Astrocyte (in vitro differentiated cells and primary cell): ENCODE data around the gene COA6. TPM values are rescaled to one million over a fixed set of nuclear protein-coding genes. Genes with fewer than 3 reads are reported as not detected.

Experiments
- DNase-seq: peaks from one replicate; pipeline ENCODE4 v3.0.0-alpha.2; 2010; ENCODE audit warnings: low read depth
- FAIRE-seq: peaks from 2 replicates; lab custom pipeline; 2011; peaks lifted over from hg19 to GRCh38; lab: Jason Lieb, UNC
- H2AFZ ChIP-seq: 2 replicates; pipeline ENCODE4 v1.6.0; 2012; ENCODE audit warnings: low read depth, low read length, inconsistent platforms
- H3K27ac ChIP-seq: 2 replicates; pipeline ENCODE4 v1.5.1; 2011; ENCODE audit warnings: low read depth, low read length, inconsistent platforms
- H3K27me3 ChIP-seq: 2 replicates; pipeline ENCODE4 v1.6.0; 2011; ENCODE audit warnings: low read length, inconsistent platforms; ENCODE audit not compliant: insufficient read depth
- H3K36me3 ChIP-seq: 2 replicates; pipeline ENCODE4 v1.5.1; 2011; ENCODE audit warnings: low read length, inconsistent platforms; ENCODE audit not compliant: insufficient read depth
- H3K4me1 ChIP-seq: 2 replicates; pipeline ENCODE4 v1.5.1; 2011; ENCODE audit warnings: low read length, inconsistent platforms; ENCODE audit not compliant: insufficient read depth
- H3K4me2 ChIP-seq: 2 replicates; pipeline ENCODE4 v1.6.0; 2012; ENCODE audit warnings: low read length, inconsistent platforms
- H3K4me3 ChIP-seq: 2 replicates; pipeline ENCODE4 v1.5.1; 2011; ENCODE audit warnings: low read depth, mild to moderate bottlenecking, low read length, inconsistent platforms; ENCODE audit not compliant: insufficient read depth
- H3K79me2 ChIP-seq: 2 replicates; pipeline ENCODE4 v1.6.0; 2012; ENCODE audit warnings: mild to moderate bottlenecking, low read length, inconsistent platforms; ENCODE audit not compliant: insufficient read depth
- H3K9ac ChIP-seq: 2 replicates; pipeline ENCODE4 v1.6.0; 2012; ENCODE audit warnings: mild to moderate bottlenecking, low read length, inconsistent platforms
- H3K9me3 ChIP-seq: 2 replicates; pipeline ENCODE4 v1.5.1; 2012; ENCODE audit warnings: low read depth, mild to moderate bottlenecking, low read length, inconsistent platforms; ENCODE audit not compliant: insufficient read depth
- H4K20me1 ChIP-seq: 2 replicates; pipeline ENCODE4 v1.6.0; 2012; ENCODE audit warnings: low read length, inconsistent platforms; ENCODE audit not compliant: insufficient read depth
- H3K27ac Mint-ChIP-seq: one replicate; pipeline ENCODE4 v1.8.0; 2021; ENCODE audit warnings: mild to moderate bottlenecking, mixed read lengths; ENCODE audit not compliant: unreplicated experiment
- H3K27me3 Mint-ChIP-seq: one replicate; pipeline ENCODE4 v1.8.0; 2021; ENCODE audit warnings: low read depth, mixed read lengths; ENCODE audit not compliant: unreplicated experiment
- H3K36me3 Mint-ChIP-seq: one replicate; pipeline ENCODE4 v1.8.0; 2021; ENCODE audit warnings: low read depth, mixed read lengths; ENCODE audit not compliant: unreplicated experiment
- H3K4me1 Mint-ChIP-seq: one replicate; pipeline ENCODE4 v1.8.0; 2021; ENCODE audit warnings: low read depth, mixed read lengths; ENCODE audit not compliant: unreplicated experiment
- H3K4me3 Mint-ChIP-seq: one replicate; pipeline ENCODE4 v1.8.0; 2021; ENCODE audit warnings: mild to moderate bottlenecking, moderate library complexity, mixed read lengths; ENCODE audit not compliant: unreplicated experiment
- H3K9me3 Mint-ChIP-seq: one replicate; pipeline ENCODE4 v1.8.0; 2021; ENCODE audit warnings: mild to moderate bottlenecking, mixed read lengths; ENCODE audit not compliant: unreplicated experiment
- EZH2 ChIP-seq: IDR thresholded peaks from 2 replicates; pipeline ENCODE4 v1.6.1; 2012; ENCODE audit warnings: mild to moderate bottlenecking, low read length, inconsistent platforms; ENCODE audit not compliant: insufficient read depth
- total RNA-seq: library from RNA; stranded (reverse); gene quantifications from 2 replicates; pipeline ENCODE4 v1.2.1, GENCODE V29; 2021
- TF ChIP-seq, protein P1 (sequence below): IDR thresholded peaks from 2 replicates; pipeline ENCODE4 v1.5.1; 2011; ENCODE audit warnings: low read depth, mild to moderate bottlenecking, inconsistent platforms, low read length, moderate library complexity; ENCODE audit not compliant: insufficient read depth

COA6 gene
- total RNA-seq, 1 donor from 2014 or later: 22.0 TPM

DNA sequence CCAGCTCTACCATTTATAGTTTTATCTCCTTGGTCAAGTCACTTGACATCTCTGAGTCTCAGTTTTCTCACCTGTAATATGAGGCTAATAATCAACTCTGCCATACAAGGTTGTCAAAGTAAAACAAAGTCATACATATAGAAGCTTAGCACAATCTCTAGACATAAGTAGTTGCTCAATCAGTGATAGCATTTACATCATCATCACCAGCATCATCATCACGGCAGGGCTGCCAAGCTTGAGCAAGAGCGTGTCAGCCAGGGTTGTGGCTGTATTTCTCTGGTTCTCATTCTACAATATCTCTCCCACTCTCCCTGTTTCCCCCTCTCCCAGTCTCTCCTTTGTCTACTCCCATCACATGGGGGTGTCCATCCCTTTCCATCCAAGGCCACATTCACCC lies 41.7 kb upstream of the COA6 start:
- no peak for FAIRE-seq
- H3K9me3 ChIP-seq: no peaks in the 10 kb centered on the region
- H3K4me1 ChIP-seq: no peaks in the 10 kb centered on the region
- H3K9me3 Mint-ChIP-seq: peaks cover 2% of the 10 kb centered on the region
- no peaks in the 10 kb centered on the region for H3K27me3 ChIP-seq
- H3K4me3 Mint-ChIP-seq: no peak overlapping the region
- TF ChIP-seq, protein P1, sequence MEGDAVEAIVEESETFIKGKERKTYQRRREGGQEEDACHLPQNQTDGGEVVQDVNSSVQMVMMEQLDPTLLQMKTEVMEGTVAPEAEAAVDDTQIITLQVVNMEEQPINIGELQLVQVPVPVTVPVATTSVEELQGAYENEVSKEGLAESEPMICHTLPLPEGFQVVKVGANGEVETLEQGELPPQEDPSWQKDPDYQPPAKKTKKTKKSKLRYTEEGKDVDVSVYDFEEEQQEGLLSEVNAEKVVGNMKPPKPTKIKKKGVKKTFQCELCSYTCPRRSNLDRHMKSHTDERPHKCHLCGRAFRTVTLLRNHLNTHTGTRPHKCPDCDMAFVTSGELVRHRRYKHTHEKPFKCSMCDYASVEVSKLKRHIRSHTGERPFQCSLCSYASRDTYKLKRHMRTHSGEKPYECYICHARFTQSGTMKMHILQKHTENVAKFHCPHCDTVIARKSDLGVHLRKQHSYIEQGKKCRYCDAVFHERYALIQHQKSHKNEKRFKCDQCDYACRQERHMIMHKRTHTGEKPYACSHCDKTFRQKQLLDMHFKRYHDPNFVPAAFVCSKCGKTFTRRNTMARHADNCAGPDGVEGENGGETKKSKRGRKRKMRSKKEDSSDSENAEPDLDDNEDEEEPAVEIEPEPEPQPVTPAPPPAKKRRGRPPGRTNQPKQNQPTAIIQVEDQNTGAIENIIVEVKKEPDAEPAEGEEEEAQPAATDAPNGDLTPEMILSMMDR: no peak
- TF ChIP-seq EZH2: no peak
- no peak overlapping the region for H3K4me2 ChIP-seq
- no peaks in the 10 kb centered on the region for H3K79me2 ChIP-seq
- DNase-seq: no peak
- no peak overlapping the region for H3K27ac Mint-ChIP-seq
- H3K27me3 Mint-ChIP-seq: peaks cover 12% of the 10 kb centered on the region
- H3K4me1 Mint-ChIP-seq: no peaks in the 10 kb centered on the region
- no peak overlapping the region for H3K9ac ChIP-seq
- H2AFZ ChIP-seq: no peak overlapping the region
- H3K36me3 Mint-ChIP-seq: no peaks in the 10 kb centered on the region
- H3K36me3 ChIP-seq: no peaks in the 10 kb centered on the region
- H3K4me3 ChIP-seq: no peak overlapping the region
- no peaks in the 10 kb centered on the region for H4K20me1 ChIP-seq
- no peak overlapping the region for H3K27ac ChIP-seq

DNA sequence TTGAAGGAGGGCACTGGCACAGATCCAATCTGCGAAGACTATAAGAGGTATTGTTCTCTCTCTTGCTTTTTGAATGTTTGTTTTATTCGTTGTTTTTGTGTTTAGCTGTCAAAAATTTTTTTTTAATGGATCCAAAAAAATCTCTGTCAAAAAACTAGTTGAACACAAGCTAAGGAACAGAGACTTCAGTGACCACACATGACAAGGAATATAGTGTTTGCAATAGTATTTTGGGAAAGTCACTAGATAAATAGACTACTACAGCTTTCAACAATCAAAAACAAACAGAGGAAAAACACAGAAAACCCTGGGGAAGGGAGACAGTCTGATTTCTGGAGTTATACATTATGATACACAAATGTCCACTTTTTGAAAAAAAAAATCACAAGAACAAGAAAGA lies 36.9 kb upstream of the COA6 start:
- Histone ChIP-seq H4K20me1 (no peaks in the 10 kb centered on the region), H3K36me3 (no peaks in the 10 kb centered on the region), H3K9me3 (no peaks in the 10 kb centered on the region), H3K4me3 (no peak overlapping the region), H3K4me1 (no peaks in the 10 kb centered on the region), H3K27ac (no peak overlapping the region), H3K4me2 (no peak overlapping the region), H2AFZ (no peak overlapping the region), H3K9ac (no peak overlapping the region), H3K27me3 (no peaks in the 10 kb centered on the region), H3K79me2 (no peaks in the 10 kb centered on the region)
- TF ChIP-seq, protein P1: no peak
- no peak for TF ChIP-seq EZH2
- Mint-ChIP-seq H3K27ac (no peak overlapping the region), H3K27me3 (peaks cover 7% of the 10 kb centered on the region), H3K4me3 (no peak overlapping the region), H3K4me1 (no peaks in the 10 kb centered on the region), H3K9me3 (peaks cover 10% of the 10 kb centered on the region), H3K36me3 (no peaks in the 10 kb centered on the region)
- DNase-seq (no peak), FAIRE-seq (no peak)

DNA sequence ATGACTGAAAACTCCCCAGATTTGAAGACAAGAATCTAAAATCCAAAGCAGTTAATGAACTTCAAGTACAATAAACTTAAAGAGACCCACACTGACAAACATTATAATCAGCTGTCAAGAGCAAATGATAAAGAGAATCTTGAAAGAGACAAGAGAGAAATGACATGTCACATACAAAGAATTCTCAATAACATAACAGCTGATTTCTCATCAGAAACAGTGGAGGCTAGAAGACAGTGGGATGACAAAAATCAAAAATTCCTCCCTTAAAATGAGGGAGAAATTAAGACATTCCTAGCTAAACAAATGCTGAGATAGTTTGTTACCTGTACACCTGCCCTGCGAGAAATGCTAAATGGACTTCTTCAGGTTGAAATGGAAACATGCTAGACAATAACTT lies 36.0 kb upstream of the COA6 start:
- H3K4me1 ChIP-seq: no peaks in the 10 kb centered on the region
- no peak overlapping the region for H3K27ac ChIP-seq
- H3K4me3 ChIP-seq: no peak overlapping the region
- H3K9me3 ChIP-seq: no peaks in the 10 kb centered on the region
- Mint-ChIP-seq H3K4me3 (no peak overlapping the region), H3K27ac (no peak overlapping the region), H3K36me3 (no peaks in the 10 kb centered on the region), H3K4me1 (no peaks in the 10 kb centered on the region), H3K9me3 (peaks cover 10% of the 10 kb centered on the region), H3K27me3 (peaks cover 3% of the 10 kb centered on the region)
- H4K20me1 ChIP-seq: no peaks in the 10 kb centered on the region
- no peaks in the 10 kb centered on the region for H3K36me3 ChIP-seq
- FAIRE-seq (no peak), DNase-seq (no peak)
- no peaks in the 10 kb centered on the region for H3K27me3 ChIP-seq
- no peak overlapping the region for H3K9ac ChIP-seq
- no peak overlapping the region for H2AFZ ChIP-seq
- no peak overlapping the region for H3K4me2 ChIP-seq
- TF ChIP-seq EZH2: no peak
- TF ChIP-seq, protein P1: no peak
- no peaks in the 10 kb centered on the region for H3K79me2 ChIP-seq
